ENCODE results near the gene WDR70.

Gene WDR70

GRCh38 chr5:37771203-37771611 is 392.1 kb downstream of the WDR70 start:
- Histone ChIP-seq H3K79me2 (ENCODE audit: insufficient read depth, low read length) (no peaks in the 10 kb centered on the region), H3F3A (ENCODE audit: low read depth) (no peaks in the 10 kb centered on the region), H3K9me3 (ENCODE audit: insufficient read depth, low read depth, low read length) (peaks cover 4% of the 10 kb centered on the region; the same call in 1 of the 2 replicates), H3K4me2 (ENCODE audit: low read depth, low read length, poor library complexity, severe bottlenecking) (no peak overlapping the region), H3K27me3 (ENCODE audit: insufficient read depth, low read length, poor library complexity, severe bottlenecking) (no peaks in the 10 kb centered on the region), H3K36me3 (ENCODE audit: insufficient read depth, low read length) (no peaks in the 10 kb centered on the region), H3K4me1 (ENCODE audit: insufficient read depth, low read length, poor library complexity, severe bottlenecking) (no peaks in the 10 kb centered on the region), H4K20me1 (ENCODE audit: insufficient read depth, low read length, poor library complexity, severe bottlenecking) (no peaks in the 10 kb centered on the region), H3K9me2 (replicated peaks; ENCODE audit: low read depth, low read length) (no peaks in the 10 kb centered on the region), H2AFZ (ENCODE audit: low read length) (no peak overlapping the region), H3K4me3 (ENCODE audit: low read length, poor library complexity, severe bottlenecking) (no peak overlapping the region), H3K9ac (ENCODE audit: low read depth, low read length, poor library complexity, severe bottlenecking) (no peak overlapping the region)
- TF ChIP-seq EZH2phosphoT487 (IDR thresholded peaks at IDR 0.05; ENCODE audit: borderline replicate concordance) (no peak), CTCF (conservative IDR thresholded peaks at IDR 0.05; ENCODE audit: low read length) (no peak)

GRCh38 chr5:37771731-37772130 is 392.6 kb downstream of the WDR70 start:
- H3K79me2 ChIP-seq (ENCODE audit: insufficient read depth, low read length) = no peaks in the 10 kb centered on the region
- no peak overlapping the region for H3K4me2 ChIP-seq (ENCODE audit: low read depth, low read length, poor library complexity, severe bottlenecking)
- H3K4me3 ChIP-seq (ENCODE audit: low read length, poor library complexity, severe bottlenecking) = no peak overlapping the region
- no peaks in the 10 kb centered on the region for H3F3A ChIP-seq (ENCODE audit: low read depth)
- no peaks in the 10 kb centered on the region for H3K4me1 ChIP-seq (ENCODE audit: insufficient read depth, low read length, poor library complexity, severe bottlenecking)
- TF ChIP-seq EZH2phosphoT487 (IDR thresholded peaks at IDR 0.05; ENCODE audit: borderline replicate concordance) (no peak), CTCF (conservative IDR thresholded peaks at IDR 0.05; ENCODE audit: low read length) (no peak)
- H3K27me3 ChIP-seq (ENCODE audit: insufficient read depth, low read length, poor library complexity, severe bottlenecking) = no peaks in the 10 kb centered on the region
- H3K9me3 ChIP-seq (ENCODE audit: insufficient read depth, low read depth, low read length) = peaks cover 4% of the 10 kb centered on the region; the same call in 1 of the 2 replicates
- no peak overlapping the region for H3K9ac ChIP-seq (ENCODE audit: low read depth, low read length, poor library complexity, severe bottlenecking)
- no peaks in the 10 kb centered on the region for H3K36me3 ChIP-seq (ENCODE audit: insufficient read depth, low read length)
- H2AFZ ChIP-seq (ENCODE audit: low read length) = no peak overlapping the region
- no peaks in the 10 kb centered on the region for H4K20me1 ChIP-seq (ENCODE audit: insufficient read depth, low read length, poor library complexity, severe bottlenecking)
- no peaks in the 10 kb centered on the region for H3K9me2 ChIP-seq (replicated peaks; ENCODE audit: low read depth, low read length)

- Histone ChIP-seq H3K4me1 (ENCODE audit: insufficient read depth, low read length, poor library complexity, severe bottlenecking) (no peaks in the 10 kb centered on the region), H3K9ac (ENCODE audit: low read depth, low read length, poor library complexity, severe bottlenecking) (no peak overlapping the region), H3K4me3 (ENCODE audit: low read length, poor library complexity, severe bottlenecking) (no peak overlapping the region), H2AFZ (ENCODE audit: low read length) (no peak overlapping the region), H3K36me3 (ENCODE audit: insufficient read depth, low read length) (no peaks in the 10 kb centered on the region), H3K27me3 (ENCODE audit: insufficient read depth, low read length, poor library complexity, severe bottlenecking) (no peaks in the 10 kb centered on the region), H3K4me2 (ENCODE audit: low read depth, low read length, poor library complexity, severe bottlenecking) (no peak overlapping the region), H3K9me2 (replicated peaks; ENCODE audit: low read depth, low read length) (no peaks in the 10 kb centered on the region), H3K9me3 (ENCODE audit: insufficient read depth, low read depth, low read length) (peaks cover 4% of the 10 kb centered on the region; the same call in 1 of the 2 replicates), H3K79me2 (ENCODE audit: insufficient read depth, low read length) (no peaks in the 10 kb centered on the region), H4K20me1 (ENCODE audit: insufficient read depth, low read length, poor library complexity, severe bottlenecking) (no peaks in the 10 kb centered on the region), H3F3A (ENCODE audit: low read depth) (no peaks in the 10 kb centered on the region)
- TF ChIP-seq CTCF (conservative IDR thresholded peaks at IDR 0.05; ENCODE audit: low read length) (no peak), EZH2phosphoT487 (IDR thresholded peaks at IDR 0.05; ENCODE audit: borderline replicate concordance) (no peak)
These were observed 393.1 kb downstream of the WDR70 start for GRCh38 chr5:37772255-37772654.

Data from Loucy (cell line).